CD4-positive, CD25-positive, alpha-beta regulatory T cell (primary cell): ENCODE data around the gene CHMP4A. TPM values are rescaled to one million over a fixed set of nuclear protein-coding genes. Genes with fewer than 3 reads are reported as not detected.
A peak's percentile ranks its signal among the peaks of the same experiment; 100 is the strongest.

Experiments used
- ATAC-seq, 2 donors: fragments of 150-1000 bp; cut with Tn5 transposase; one replicate each; pipeline ENCODE4 v1.10.0; 2021; ENCODE audit warnings: low read depth in 2 of 2, moderate number of reproducible peaks in 2 of 2, moderate library complexity in 1 of 2
- DNase-seq, 3 donors: peaks; one replicate each; pipeline versions ENCODE4 v3.0.0 to v3.0.0-alpha.2; 2012 to 2022; ENCODE audit warnings: mixed read lengths in 1 of 3
- H3K27ac ChIP-seq: one replicate; pipeline ENCODE4 v1.7.0; 2013; ENCODE audit warnings: mild to moderate bottlenecking, low read length; ENCODE audit not compliant: insufficient read depth, poor library complexity, severe bottlenecking
- H3K27me3 ChIP-seq: one replicate; pipeline ENCODE4 v1.7.0; 2013; ENCODE audit warnings: low read length; ENCODE audit not compliant: control insufficient read depth, insufficient read depth
- H3K36me3 ChIP-seq: one replicate; pipeline ENCODE4 v1.7.0; 2013; ENCODE audit warnings: mild to moderate bottlenecking, low read length, moderate library complexity; ENCODE audit not compliant: control insufficient read depth, insufficient read depth
- H3K4me1 ChIP-seq: 2 replicates; pipeline ENCODE4 v1.7.0; 2013; ENCODE audit warnings: mild to moderate bottlenecking, low read length; ENCODE audit not compliant: insufficient read depth, control insufficient read depth, poor library complexity, severe bottlenecking
- H3K4me3 ChIP-seq: one replicate; pipeline ENCODE4 v1.7.0; 2013; ENCODE audit warnings: low read depth, mild to moderate bottlenecking, low read length, moderate library complexity
- H3K9me3 ChIP-seq, 2 experiments: 1 replicate in 1 of 2; 2 replicates in 1 of 2; pipeline ENCODE4 v1.7.0; 2013; ENCODE audit warnings: low read length in 2 of 2, mild to moderate bottlenecking in 1 of 2, moderate library complexity in 1 of 2; ENCODE audit not compliant: control insufficient read depth in 2 of 2
- H3K27ac Mint-ChIP-seq, 3 donors: one replicate each; pipeline ENCODE4 v1.8.0; 2020 to 2022; ENCODE audit warnings: mild to moderate bottlenecking in 3 of 3, mixed read lengths in 3 of 3, moderate library complexity in 2 of 3
- H3K27me3 Mint-ChIP-seq: one replicate; pipeline ENCODE4 v1.8.0; 2022; ENCODE audit warnings: mild to moderate bottlenecking, mixed read lengths
- H3K36me3 Mint-ChIP-seq: one replicate; pipeline ENCODE4 v1.8.0; 2020; ENCODE audit warnings: mixed read lengths
- H3K4me1 Mint-ChIP-seq, 4 donors: one replicate each; pipeline ENCODE4 v1.8.0; 2020 to 2022; ENCODE audit warnings: mixed read lengths in 4 of 4, mild to moderate bottlenecking in 1 of 4
- H3K4me3 Mint-ChIP-seq, 4 donors: one replicate each; pipeline ENCODE4 v1.8.0; 2020 to 2022; ENCODE audit warnings: mild to moderate bottlenecking in 4 of 4, mixed read lengths in 4 of 4, moderate library complexity in 3 of 4
- H3K9me3 Mint-ChIP-seq, 7 donors: one replicate each; pipeline ENCODE4 v1.8.0; 2020 to 2022; ENCODE audit warnings: mixed read lengths in 7 of 7, mild to moderate bottlenecking in 3 of 7, moderate library complexity in 2 of 7
- polyA plus RNA-seq, 4 donors: library from polyadenylated mRNA; unstranded; fragments of 300-500 nt; fragmentation: Illumina TruSeq; gene quantifications; one replicate each; pipeline ENCODE4 v1.2.3, GENCODE V29; 2021
- total RNA-seq: library from RNA; stranded (reverse); gene quantifications from one replicate; pipeline ENCODE4 v1.2.3, GENCODE V29; 2022

Gene CHMP4A
- total and polyA plus RNA-seq, 5 donors from 2014 or later, result 108 to 154 (median 130) TPM

- Histone ChIP-seq H3K9me3 (no peaks in the 10 kb centered on the region), H3K27me3 (no peaks in the 10 kb centered on the region), H3K4me1 (no peaks in the 10 kb centered on the region), H3K4me3 (no peak overlapping the region), H3K36me3 (peaks cover 8% of the 10 kb centered on the region), H3K27ac (no peak overlapping the region)
- H3K36me3 Mint-ChIP-seq, result peaks cover 24% of the 10 kb centered on the region
- peak overlapping the region in 1 of 3 donors; percentile 42 for H3K27ac Mint-ChIP-seq
- DNase-seq (no peak), ATAC-seq (no peak)
- peaks cover 0 to 4% (median 0%) of the 10 kb centered on the region in 4 donors for H3K4me1 Mint-ChIP-seq
- no peaks in the 10 kb centered on the region for H3K9me3 Mint-ChIP-seq
- no peak overlapping the region for H3K4me3 Mint-ChIP-seq
- H3K27me3 Mint-ChIP-seq, result no peaks in the 10 kb centered on the region
Observed at GRCh38 chr14:24258548-24259265, 45.4 kb upstream of the CHMP4A start.

GRCh38 chr14:24258119-24258518, 44.8 kb upstream of the CHMP4A start:
- Mint-ChIP-seq H3K36me3 (peaks cover 24% of the 10 kb centered on the region), H3K27ac (no peak overlapping the region)

GRCh38 chr14:24256960-24257359, 43.7 kb upstream of the CHMP4A start:
- H3K4me3 Mint-ChIP-seq, result no peak overlapping the region
- H3K36me3 ChIP-seq, result peaks cover 8% of the 10 kb centered on the region
- no peaks in the 10 kb centered on the region for H3K4me1 ChIP-seq
- no peaks in the 10 kb centered on the region for H3K9me3 ChIP-seq
- DNase-seq (no peak), ATAC-seq (no peak)
- peaks cover 19% of the 10 kb centered on the region for H3K36me3 Mint-ChIP-seq
- no peak overlapping the region for H3K27ac ChIP-seq
- H3K27me3 Mint-ChIP-seq, result no peaks in the 10 kb centered on the region
- no peak overlapping the region for H3K4me3 ChIP-seq
- H3K27me3 ChIP-seq, result no peaks in the 10 kb centered on the region
- peak overlapping the region in 1 of 3 donors; percentile 51 for H3K27ac Mint-ChIP-seq
- no peaks in the 10 kb centered on the region for H3K9me3 Mint-ChIP-seq
- H3K4me1 Mint-ChIP-seq, result peaks cover 0 to 4% (median 0%) of the 10 kb centered on the region in 4 donors

More at GRCh38 chr14:24258119-24258518, 44.8 kb upstream of the CHMP4A start:
- Histone ChIP-seq H3K36me3 (peaks cover 8% of the 10 kb centered on the region), H3K4me1 (no peaks in the 10 kb centered on the region), H3K9me3 (no peaks in the 10 kb centered on the region), H3K27me3 (no peaks in the 10 kb centered on the region), H3K27ac (no peak overlapping the region), H3K4me3 (no peak overlapping the region)
- peaks cover 0 to 4% (median 0%) of the 10 kb centered on the region in 4 donors for H3K4me1 Mint-ChIP-seq
- ATAC-seq (no peak), DNase-seq (no peak)
- no peak overlapping the region for H3K4me3 Mint-ChIP-seq
- no peaks in the 10 kb centered on the region for H3K27me3 Mint-ChIP-seq
- H3K9me3 Mint-ChIP-seq, result no peaks in the 10 kb centered on the region

- H3K9me3 Mint-ChIP-seq, result no peaks in the 10 kb centered on the region
- no peak overlapping the region for H3K4me3 Mint-ChIP-seq
- Histone ChIP-seq H3K27ac (no peak overlapping the region), H3K27me3 (no peaks in the 10 kb centered on the region), H3K4me1 (no peaks in the 10 kb centered on the region), H3K9me3 (no peaks in the 10 kb centered on the region), H3K4me3 (no peak overlapping the region), H3K36me3 (peaks cover 8% of the 10 kb centered on the region)
- ATAC-seq (no peak), DNase-seq (no peak)
- H3K4me1 Mint-ChIP-seq, result peaks cover 0 to 4% (median 0%) of the 10 kb centered on the region in 4 donors
- no peaks in the 10 kb centered on the region for H3K27me3 Mint-ChIP-seq
- H3K27ac Mint-ChIP-seq, result no peak overlapping the region
- H3K36me3 Mint-ChIP-seq, result peaks cover 18% of the 10 kb centered on the region
Observed at GRCh38 chr14:24255931-24256711, 42.8 kb upstream of the CHMP4A start.

GRCh38 chr14:24255438-24255837, 42.1 kb upstream of the CHMP4A start:
- Mint-ChIP-seq H3K4me3 (no peak overlapping the region), H3K36me3 (peaks cover 17% of the 10 kb centered on the region), H3K27ac (no peak overlapping the region), H3K9me3 (no peaks in the 10 kb centered on the region), H3K4me1 (peaks cover 0 to 4% (median 2%) of the 10 kb centered on the region in 4 donors), H3K27me3 (no peaks in the 10 kb centered on the region)
- Histone ChIP-seq H3K4me3 (no peak overlapping the region), H3K27me3 (no peaks in the 10 kb centered on the region), H3K36me3 (peaks cover 10% of the 10 kb centered on the region), H3K9me3 (no peaks in the 10 kb centered on the region), H3K27ac (no peak overlapping the region), H3K4me1 (no peaks in the 10 kb centered on the region)
- no peak for DNase-seq
- no peak for ATAC-seq

- Histone ChIP-seq H3K4me3 (no peak overlapping the region), H3K27ac (no peak overlapping the region), H3K27me3 (no peaks in the 10 kb centered on the region), H3K36me3 (peaks cover 10% of the 10 kb centered on the region), H3K4me1 (no peaks in the 10 kb centered on the region), H3K9me3 (no peaks in the 10 kb centered on the region)
- DNase-seq (no peak), ATAC-seq (no peak)
- Mint-ChIP-seq H3K4me1 (peaks cover 0 to 5% (median 3%) of the 10 kb centered on the region in 4 donors), H3K9me3 (no peaks in the 10 kb centered on the region), H3K27ac (no peak overlapping the region), H3K36me3 (peaks cover 20% of the 10 kb centered on the region), H3K4me3 (no peak overlapping the region), H3K27me3 (no peaks in the 10 kb centered on the region)
Observed at GRCh38 chr14:24254630-24255392, 41.5 kb upstream of the CHMP4A start.

GRCh38 chr14:24253936-24254335, 40.6 kb upstream of the CHMP4A start:
- H3K27ac Mint-ChIP-seq, result no peak overlapping the region

More at GRCh38 chr14:24253936-24254335, 40.6 kb upstream of the CHMP4A start:
- no peaks in the 10 kb centered on the region for H3K27me3 Mint-ChIP-seq
- peaks cover 10% of the 10 kb centered on the region for H3K36me3 ChIP-seq
- no peaks in the 10 kb centered on the region for H3K27me3 ChIP-seq
- no peak overlapping the region for H3K27ac ChIP-seq
- H3K9me3 Mint-ChIP-seq, result no peaks in the 10 kb centered on the region
- H3K4me1 ChIP-seq, result no peaks in the 10 kb centered on the region
- DNase-seq, result no peak
- H3K9me3 ChIP-seq, result no peaks in the 10 kb centered on the region
- no peak for ATAC-seq
- H3K4me3 ChIP-seq, result no peak overlapping the region
- H3K4me3 Mint-ChIP-seq, result peak overlapping the region in 1 of 4 donors; percentile 51
- peaks cover 0 to 5% (median 4%) of the 10 kb centered on the region in 4 donors for H3K4me1 Mint-ChIP-seq
- peaks cover 20% of the 10 kb centered on the region for H3K36me3 Mint-ChIP-seq
